GM18873 (cell line): ENCODE measurements around the gene TMEM14A.

Experiments used
- ATAC-seq: cut with Tn5 transposase; IDR thresholded peaks from one replicate; pipeline ENCODE4 v1.9.1; 2021; ENCODE audit warnings: mild to moderate bottlenecking, moderate library complexity, moderate number of reproducible peaks; ENCODE audit not compliant: unreplicated experiment, low FRiP score

The TMEM14A gene

GRCh38 chr6:52729576-52729975, 58.7 kb downstream of the TMEM14A start:
- ATAC-seq, result no peak

GRCh38 chr6:52731719-52732118, 60.8 kb downstream of the TMEM14A start:
- no peak for ATAC-seq

- no peak for ATAC-seq
Observed at GRCh38 chr6:52733172-52733571, 62.3 kb downstream of the TMEM14A start.

- ATAC-seq, result no peak
Observed at GRCh38 chr6:52734072-52734471, 63.2 kb downstream of the TMEM14A start.

- no peak for ATAC-seq
Observed at GRCh38 chr6:52735071-52735470, 64.2 kb downstream of the TMEM14A start.

GRCh38 chr6:52736145-52736544, 65.2 kb downstream of the TMEM14A start:
- no peak for ATAC-seq
